GM10266 (cell line): ENCODE data around the gene NNMT.

Experiments
- DNase-seq: peaks from one replicate; pipeline ENCODE4 v3.0.0; 2012; ENCODE audit errors: extremely low spot score
- TF ChIP-seq, protein P1 (sequence below): IDR thresholded peaks from 2 replicates; pipeline ENCODE4 v1.5.1; 2012; ENCODE audit warnings: mild to moderate bottlenecking, low read depth; ENCODE audit not compliant: control insufficient read depth, insufficient read depth; ENCODE audit errors: missing control alignments

The NNMT gene

GRCh38 chr11:114273071-114273470 lies 23.1 kb upstream of the NNMT start:
- no peak for DNase-seq
- TF ChIP-seq, protein P1, sequence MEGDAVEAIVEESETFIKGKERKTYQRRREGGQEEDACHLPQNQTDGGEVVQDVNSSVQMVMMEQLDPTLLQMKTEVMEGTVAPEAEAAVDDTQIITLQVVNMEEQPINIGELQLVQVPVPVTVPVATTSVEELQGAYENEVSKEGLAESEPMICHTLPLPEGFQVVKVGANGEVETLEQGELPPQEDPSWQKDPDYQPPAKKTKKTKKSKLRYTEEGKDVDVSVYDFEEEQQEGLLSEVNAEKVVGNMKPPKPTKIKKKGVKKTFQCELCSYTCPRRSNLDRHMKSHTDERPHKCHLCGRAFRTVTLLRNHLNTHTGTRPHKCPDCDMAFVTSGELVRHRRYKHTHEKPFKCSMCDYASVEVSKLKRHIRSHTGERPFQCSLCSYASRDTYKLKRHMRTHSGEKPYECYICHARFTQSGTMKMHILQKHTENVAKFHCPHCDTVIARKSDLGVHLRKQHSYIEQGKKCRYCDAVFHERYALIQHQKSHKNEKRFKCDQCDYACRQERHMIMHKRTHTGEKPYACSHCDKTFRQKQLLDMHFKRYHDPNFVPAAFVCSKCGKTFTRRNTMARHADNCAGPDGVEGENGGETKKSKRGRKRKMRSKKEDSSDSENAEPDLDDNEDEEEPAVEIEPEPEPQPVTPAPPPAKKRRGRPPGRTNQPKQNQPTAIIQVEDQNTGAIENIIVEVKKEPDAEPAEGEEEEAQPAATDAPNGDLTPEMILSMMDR, result no peak

- TF ChIP-seq, protein P1, result no peak
Observed at GRCh38 chr11:114273890-114274635, 22.1 kb upstream of the NNMT start.

DNA sequence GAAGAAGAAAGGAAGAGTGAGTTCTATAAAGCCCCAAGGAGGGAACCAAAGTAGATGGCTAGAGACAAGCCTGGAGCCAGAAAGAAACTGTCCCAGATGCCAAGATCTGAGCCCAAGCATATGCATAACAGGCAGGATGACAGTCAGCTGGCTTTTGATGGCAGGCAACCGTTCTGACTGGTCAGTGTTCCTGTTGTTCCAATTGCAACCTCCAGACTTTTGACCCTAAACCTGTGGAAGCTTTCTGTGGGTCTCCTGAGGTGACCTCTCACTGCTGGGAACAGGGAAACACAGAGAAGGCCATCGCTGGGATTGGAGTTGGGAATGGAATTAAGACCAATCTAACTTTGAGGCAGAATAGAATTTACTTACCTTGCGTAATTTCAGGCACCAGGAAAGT lies 21.6 kb upstream of the NNMT start:
- TF ChIP-seq, protein P1, result no peak
- DNase-seq, result no peak

More at GRCh38 chr11:114273890-114274635, 22.1 kb upstream of the NNMT start:
- no peak for DNase-seq

GRCh38 chr11:114275280-114275679 lies 20.9 kb upstream of the NNMT start:
- DNase-seq, result no peak
- TF ChIP-seq, protein P1, result no peak

GRCh38 chr11:114276077-114276476 lies 20.1 kb upstream of the NNMT start:
- TF ChIP-seq, protein P1, result no peak
- no peak for DNase-seq

- no peak for DNase-seq
- TF ChIP-seq, protein P1, result no peak
Observed at GRCh38 chr11:114277637-114278341, 18.4 kb upstream of the NNMT start.
